Neural cell (in vitro differentiated cells): Measurements from ENCODE around the gene NR2F1-AS1.

Experiments
- CTCF ChIP-seq: fragments of 450-650 bp; IDR thresholded peaks from 2 replicates; pipeline ENCODE4 v1.5.1; 2014; ENCODE audit warnings: antibody characterized with exemption, mild to moderate bottlenecking, moderate library complexity; ENCODE audit not compliant: poor library complexity, severe bottlenecking
- EZH2 ChIP-seq: fragments of 200-600, 300-800 bp; shearing (Covaris generic), sonication (generic); IDR thresholded peaks from 2 replicates; pipeline ENCODE4 v1.6.1; 2014; ENCODE audit warnings: antibody characterized with exemption, low read length, borderline replicate concordance, mild to moderate bottlenecking; ENCODE audit not compliant: insufficient read depth, poor library complexity, severe bottlenecking
- TF ChIP-seq, protein P1 (sequence below): IDR thresholded peaks from 2 replicates; pipeline ENCODE4 v1.6.1; 2012; ENCODE audit warnings: borderline replicate concordance

GRCh38 chr5:93364378-93364777 is 216.6 kb downstream of the NR2F1-AS1 start:
- TF ChIP-seq CTCF: no peak
- TF ChIP-seq, protein P1, sequence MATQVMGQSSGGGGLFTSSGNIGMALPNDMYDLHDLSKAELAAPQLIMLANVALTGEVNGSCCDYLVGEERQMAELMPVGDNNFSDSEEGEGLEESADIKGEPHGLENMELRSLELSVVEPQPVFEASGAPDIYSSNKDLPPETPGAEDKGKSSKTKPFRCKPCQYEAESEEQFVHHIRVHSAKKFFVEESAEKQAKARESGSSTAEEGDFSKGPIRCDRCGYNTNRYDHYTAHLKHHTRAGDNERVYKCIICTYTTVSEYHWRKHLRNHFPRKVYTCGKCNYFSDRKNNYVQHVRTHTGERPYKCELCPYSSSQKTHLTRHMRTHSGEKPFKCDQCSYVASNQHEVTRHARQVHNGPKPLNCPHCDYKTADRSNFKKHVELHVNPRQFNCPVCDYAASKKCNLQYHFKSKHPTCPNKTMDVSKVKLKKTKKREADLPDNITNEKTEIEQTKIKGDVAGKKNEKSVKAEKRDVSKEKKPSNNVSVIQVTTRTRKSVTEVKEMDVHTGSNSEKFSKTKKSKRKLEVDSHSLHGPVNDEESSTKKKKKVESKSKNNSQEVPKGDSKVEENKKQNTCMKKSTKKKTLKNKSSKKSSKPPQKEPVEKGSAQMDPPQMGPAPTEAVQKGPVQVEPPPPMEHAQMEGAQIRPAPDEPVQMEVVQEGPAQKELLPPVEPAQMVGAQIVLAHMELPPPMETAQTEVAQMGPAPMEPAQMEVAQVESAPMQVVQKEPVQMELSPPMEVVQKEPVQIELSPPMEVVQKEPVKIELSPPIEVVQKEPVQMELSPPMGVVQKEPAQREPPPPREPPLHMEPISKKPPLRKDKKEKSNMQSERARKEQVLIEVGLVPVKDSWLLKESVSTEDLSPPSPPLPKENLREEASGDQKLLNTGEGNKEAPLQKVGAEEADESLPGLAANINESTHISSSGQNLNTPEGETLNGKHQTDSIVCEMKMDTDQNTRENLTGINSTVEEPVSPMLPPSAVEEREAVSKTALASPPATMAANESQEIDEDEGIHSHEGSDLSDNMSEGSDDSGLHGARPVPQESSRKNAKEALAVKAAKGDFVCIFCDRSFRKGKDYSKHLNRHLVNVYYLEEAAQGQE: no peak
- TF ChIP-seq EZH2: no peak
